Kasumi-1 (cell line): ENCODE measurements around the gene SLC17A5.
"Not testable (repeated sequence)": the region's sequence is repeated elsewhere in the genome, so short reads cannot be mapped to it uniquely, and the experiment has no call there.

ENCODE experiments used
- DNase-seq, 2 experiments: peaks; one replicate each; lab custom pipeline; 2025; lab: John Stamatoyannopoulos, UW

The SLC17A5 gene

DNA sequence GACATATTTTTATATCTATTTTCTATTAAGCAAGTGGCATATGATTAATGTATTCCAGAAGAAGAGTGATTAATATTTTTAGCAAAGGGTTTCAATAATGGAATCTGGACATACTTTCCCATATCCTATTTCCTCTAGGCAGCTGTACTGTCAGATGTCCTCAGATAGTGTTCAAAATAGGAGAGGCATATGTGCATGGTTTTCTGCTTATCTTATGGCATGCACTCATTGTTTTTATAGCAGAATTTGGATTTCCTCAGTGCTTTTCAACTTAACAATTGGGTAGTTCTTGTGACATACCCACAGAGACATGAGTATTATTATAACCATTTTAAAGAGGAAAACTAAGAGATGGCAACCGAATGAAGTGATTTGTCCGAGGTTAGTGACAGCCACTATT, 12.6 kb upstream of the SLC17A5 start:
- DNase-seq, result no peak

- no peak for DNase-seq
These were observed 12.0 kb upstream of the SLC17A5 start for GRCh38 chr6:73665686-73666319.

DNA sequence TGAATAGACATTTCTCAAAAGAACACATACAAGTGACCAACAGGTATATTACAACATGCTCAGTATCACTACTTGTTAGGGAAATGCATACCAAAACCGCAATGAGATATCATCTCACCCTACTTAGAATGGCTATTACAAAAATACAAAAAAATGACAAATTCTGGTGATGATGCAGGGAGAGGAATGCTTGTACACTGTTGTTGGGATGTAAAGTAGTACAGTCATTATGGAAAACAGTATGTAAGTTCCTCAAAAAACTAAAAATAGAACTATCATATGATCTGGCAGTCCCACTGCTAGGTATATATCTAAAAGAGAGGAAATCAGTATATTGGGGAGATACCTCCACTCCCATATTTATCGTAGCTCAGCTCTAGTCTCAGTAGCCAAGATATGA, 10.9 kb upstream of the SLC17A5 start:
- DNase-seq, result no peak

- DNase-seq, result no peak
These were observed 3.4 kb upstream of the SLC17A5 start for GRCh38 chr6:73657201-73657600.

DNA sequence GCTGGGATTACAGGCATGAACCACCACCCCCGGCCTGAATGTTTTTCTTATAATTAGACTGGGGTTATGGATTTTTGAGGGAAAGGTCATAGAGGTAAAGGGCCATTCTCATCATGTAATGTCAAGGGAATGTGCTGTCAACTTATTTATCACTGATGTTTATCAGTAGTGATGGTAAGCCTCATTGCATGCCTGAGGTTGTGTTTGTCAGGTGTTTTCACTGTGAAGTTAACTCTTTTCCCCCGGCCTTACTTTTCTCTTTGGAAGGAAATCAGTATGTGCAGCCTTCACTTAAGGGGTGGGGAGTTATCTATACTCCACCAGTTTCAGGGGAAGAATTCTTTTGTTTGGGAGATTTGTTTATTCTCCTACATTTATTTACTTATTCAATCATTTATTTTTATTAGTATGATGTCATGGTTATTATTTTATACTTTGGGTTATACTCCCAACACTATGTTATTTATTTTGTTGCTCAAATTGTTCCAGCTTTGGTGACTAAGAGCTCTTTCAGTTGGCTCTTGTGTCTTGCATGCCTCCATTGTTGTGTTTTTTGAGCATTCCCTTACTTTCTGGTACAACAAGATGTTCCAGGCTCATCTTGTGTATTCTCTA, 2.8 kb upstream of the SLC17A5 start:
- no peak for DNase-seq

DNA sequence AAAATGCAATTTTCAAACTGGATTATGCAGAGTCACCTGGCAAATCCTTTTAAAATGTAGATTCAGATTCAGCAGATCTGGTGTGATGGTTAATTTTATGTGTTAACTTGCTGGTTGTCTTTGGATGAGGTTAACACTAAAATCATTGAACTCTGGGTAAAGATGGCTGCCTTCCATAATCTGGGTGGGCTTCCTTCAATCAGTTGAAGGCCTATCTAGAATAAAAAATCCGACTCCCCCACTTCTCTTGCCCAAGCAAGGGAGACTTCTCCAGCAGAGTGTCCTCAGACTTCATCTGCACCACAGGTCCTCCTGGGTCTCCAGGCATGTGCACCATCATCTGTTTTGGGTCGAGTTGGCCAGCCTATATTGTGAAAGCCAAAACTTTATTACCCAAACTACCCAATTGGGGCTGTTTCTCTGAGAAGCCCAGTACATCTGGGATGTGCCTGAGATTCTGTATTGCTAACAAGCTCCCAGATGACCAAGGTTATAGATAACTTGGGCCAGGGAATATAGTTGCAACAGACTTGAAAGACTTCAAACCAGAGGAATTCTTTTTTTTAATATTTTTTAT, 1.6 kb upstream of the SLC17A5 start:
- no peak for DNase-seq

- DNase-seq, result peak; percentile 81 to 84
These were observed 888 bp downstream of the SLC17A5 start for GRCh38 chr6:73652637-73653570.

DNA sequence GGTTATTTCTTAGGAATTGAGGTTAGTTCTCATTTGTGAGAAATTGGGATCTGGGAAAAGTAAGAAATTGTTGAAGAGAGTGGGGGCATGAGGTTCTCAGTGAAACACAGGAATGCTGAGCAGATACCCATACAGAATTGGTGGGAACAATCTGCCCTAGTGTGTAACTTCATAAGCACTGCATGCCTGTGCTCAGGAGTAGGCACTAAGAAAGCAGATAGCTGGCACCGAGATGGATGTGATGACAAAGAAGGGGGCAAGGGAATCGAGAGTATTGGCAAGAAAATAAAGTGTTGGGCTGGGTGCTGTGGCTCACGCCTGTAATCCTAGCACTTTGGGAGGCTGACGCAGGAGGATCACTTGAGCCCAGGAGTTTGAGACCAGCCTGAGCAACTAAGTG, 4.0 kb downstream of the SLC17A5 start:
- DNase-seq, result no peak

GRCh38 chr6:73648166-73648565, 5.6 kb downstream of the SLC17A5 start:
- DNase-seq, result no peak

DNA sequence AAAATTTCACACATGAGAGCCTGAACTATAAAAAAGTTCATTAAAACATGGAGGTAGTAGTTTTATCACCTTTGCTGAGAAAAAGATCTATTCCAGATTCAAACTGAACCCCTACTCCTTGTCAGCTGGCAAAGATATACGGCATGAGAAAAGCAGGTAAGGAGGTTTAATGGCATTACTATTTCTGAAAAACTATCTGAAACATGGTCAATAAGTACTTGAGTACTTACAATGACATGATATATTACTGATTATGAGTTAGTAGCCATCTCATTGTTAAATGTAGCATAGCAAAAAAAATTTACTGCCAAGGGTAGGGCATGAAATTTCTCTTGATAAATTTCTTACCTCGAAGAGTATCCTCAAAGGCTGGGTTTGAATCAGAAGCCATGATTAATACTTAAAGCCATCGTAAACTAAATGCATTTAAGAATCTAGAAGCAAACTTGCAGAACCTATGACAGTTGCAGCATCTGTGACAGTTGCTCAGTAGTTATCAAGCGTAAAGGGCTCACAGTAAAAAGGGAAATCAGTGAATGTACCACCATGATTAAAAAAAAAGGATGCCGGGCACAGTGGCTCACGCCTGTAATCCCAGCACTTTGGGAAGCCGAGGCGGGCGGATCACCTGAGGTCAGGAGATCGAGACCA, 8.7 kb downstream of the SLC17A5 start:
- no peak for DNase-seq

DNA sequence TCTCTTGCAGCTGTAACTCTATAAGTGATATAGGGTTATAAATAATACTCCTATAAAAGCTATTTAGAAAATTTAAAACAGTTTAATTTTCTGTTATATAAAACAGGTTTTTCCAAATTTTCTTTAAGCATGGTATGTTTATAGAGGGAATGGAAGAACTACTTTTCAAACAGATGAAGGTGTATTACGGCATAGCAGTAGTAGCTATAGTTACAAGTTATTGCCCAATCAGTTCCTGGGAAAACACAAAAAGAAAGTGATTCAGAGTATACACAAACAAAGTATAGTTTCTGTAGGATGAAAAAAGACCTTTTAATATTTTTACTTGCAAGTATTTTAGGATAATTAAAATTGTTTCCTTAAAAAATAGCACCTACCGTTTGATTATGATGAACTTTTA, 9.8 kb downstream of the SLC17A5 start:
- no peak for DNase-seq

GRCh38 chr6:73642530-73642929, 11.3 kb downstream of the SLC17A5 start:
- no peak for DNase-seq

DNA sequence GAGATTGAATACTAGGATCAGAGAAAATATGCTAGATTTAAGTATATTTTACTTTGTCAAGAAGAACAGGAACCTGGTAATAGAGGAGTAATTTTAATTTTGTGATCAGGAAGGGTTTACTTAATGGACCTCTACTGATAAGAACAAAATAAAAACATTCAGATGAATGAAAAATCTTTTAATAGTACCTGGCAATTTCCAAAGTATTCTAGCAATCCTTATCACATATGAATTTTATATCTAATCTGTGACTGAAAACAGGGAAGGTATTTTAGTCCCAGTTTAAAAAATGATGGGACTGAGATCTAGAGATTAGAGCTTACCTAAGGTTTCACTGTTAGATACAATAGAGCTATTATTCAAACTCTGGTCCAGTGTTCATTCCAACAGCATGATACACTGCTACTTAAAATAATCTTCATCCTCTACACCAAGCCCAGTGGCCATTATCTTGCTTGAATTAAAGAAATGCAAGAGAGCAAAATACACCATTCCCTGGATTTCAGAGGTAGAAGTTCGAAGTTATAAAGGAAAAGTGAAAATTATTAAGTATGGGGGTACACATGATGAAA, 13.5 kb downstream of the SLC17A5 start:
- no peak for DNase-seq

DNA sequence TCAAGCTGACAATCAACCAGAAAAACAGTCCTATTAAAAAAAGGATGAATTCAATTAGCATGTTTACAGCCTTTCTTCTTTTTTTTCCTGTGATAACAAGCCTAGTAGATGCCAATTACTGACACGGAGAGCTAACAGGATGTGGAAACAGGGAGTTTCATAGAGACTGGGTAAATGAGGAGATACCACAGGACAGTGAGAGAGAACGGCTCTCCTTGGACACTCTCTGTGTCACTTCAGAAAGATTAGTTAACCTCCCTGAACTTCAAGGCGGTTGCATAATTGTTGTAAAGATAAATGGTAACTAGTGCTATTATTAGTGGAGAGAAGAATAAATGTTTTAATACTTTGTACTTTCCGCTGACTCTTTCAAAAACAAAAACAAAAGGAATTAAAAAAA, 14.8 kb downstream of the SLC17A5 start:
- no peak for DNase-seq

- no peak for DNase-seq
These were observed 16.4 kb downstream of the SLC17A5 start for GRCh38 chr6:73637404-73637803.

GRCh38 chr6:73636048-73636447, 17.7 kb downstream of the SLC17A5 start:
- no peak for DNase-seq

DNA sequence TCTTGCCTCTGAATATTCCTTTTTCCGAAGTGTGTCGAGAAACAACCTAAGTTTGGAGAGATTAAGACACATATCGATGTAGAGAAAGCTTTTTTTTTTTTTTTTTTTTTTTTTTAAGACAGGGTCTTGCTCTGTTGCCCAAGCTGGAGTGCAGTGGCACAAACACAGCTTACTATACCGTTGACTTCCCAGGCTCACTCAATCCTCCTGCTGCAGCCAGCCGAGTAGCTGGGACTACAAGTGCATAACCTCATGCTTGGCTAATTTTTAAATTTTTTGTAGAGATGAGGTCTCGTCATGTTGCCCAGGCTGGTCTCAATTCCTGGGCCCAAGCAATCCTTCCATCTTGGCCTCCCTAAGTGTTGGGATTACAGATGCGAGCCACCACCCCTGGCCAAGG, 21.4 kb downstream of the SLC17A5 start:
- no peak for DNase-seq

- no peak for DNase-seq
These were observed 21.9 kb downstream of the SLC17A5 start for GRCh38 chr6:73631849-73632248.

- DNase-seq, result no peak
These were observed 23.4 kb downstream of the SLC17A5 start for GRCh38 chr6:73630401-73630800.

DNA sequence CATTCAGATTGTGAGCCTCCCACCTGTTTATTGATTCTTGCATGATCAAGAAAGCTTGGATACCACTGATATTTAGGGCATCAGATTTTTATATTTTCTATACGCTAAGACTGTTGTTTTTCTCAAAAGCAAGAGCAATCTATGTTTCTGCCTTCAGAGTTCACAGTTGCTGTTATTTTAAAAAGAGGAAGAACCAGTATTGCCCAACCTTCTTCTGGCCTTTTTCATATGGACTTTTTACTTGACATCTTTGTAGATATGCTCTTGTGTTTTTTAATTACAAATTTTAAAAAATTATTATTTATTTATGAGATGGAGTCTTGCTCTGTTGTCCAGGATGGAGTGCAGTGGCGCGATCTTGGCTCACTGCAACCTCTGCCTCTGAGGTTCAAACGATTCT, 28.9 kb downstream of the SLC17A5 start:
- DNase-seq, result peak; percentile 62 to 74

- DNase-seq, result not testable (repeated sequence)
These were observed 30.3 kb downstream of the SLC17A5 start for GRCh38 chr6:73623480-73623879.

DNA sequence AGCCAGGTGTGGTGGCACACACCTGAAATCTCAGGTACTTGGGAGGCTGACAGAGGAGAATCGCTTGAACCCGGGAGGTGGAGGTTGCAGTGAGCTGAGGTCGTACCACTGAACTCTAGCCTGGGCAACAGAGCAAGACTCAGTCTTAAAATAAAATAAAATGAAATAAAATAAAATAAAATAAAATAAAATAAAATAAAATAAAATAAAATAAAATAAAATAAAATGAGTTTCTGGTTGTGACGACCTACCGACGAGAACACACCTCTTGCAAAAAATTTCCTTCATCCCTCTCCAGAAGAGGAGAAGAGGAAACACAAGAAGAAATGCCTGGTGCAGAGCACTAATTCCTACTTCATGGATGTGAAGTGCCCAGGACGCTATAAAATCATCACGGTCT, 35.7 kb downstream of the SLC17A5 start:
- not testable (repeated sequence) for DNase-seq
